Keratinocyte (primary cell): ENCODE results near the gene LSM14A. TPM values are rescaled to one million over a fixed set of nuclear protein-coding genes. Genes with fewer than 3 reads are reported as not detected.

Source experiments
- DNase-seq: peaks from one replicate; pipeline ENCODE4 v3.0.0-alpha.2; 2011; ENCODE audit warnings: low read depth, missing footprints, low spot score
- FAIRE-seq: peaks from 2 replicates; lab custom pipeline; 2011; peaks lifted over from hg19 to GRCh38; lab: Jason Lieb, UNC
- H2AFZ ChIP-seq: 2 replicates; pipeline ENCODE4 v1.6.0; 2012; ENCODE audit warnings: low read length, control low read depth, inconsistent platforms; ENCODE audit not compliant: control insufficient read depth
- H3K27ac ChIP-seq: 2 replicates; pipeline ENCODE4 v1.5.1; 2011; ENCODE audit warnings: low read length; ENCODE audit not compliant: control insufficient read depth, insufficient read depth
- H3K27me3 ChIP-seq: 3 replicates; pipeline ENCODE4 v1.6.0; 2011; ENCODE audit warnings: low read length; ENCODE audit not compliant: control insufficient read depth, insufficient read depth; ENCODE audit errors: extremely low read depth
- H3K36me3 ChIP-seq, 2 experiments: 2 replicates in 1 of 2; 3 replicates in 1 of 2; pipeline ENCODE4 v1.5.1; 2011; ENCODE audit warnings: low read length in 2 of 2, mild to moderate bottlenecking in 1 of 2; ENCODE audit not compliant: control insufficient read depth in 2 of 2, insufficient read depth in 2 of 2; ENCODE audit errors: extremely low read depth in 1 of 2
- H3K4me1 ChIP-seq: 3 replicates; pipeline ENCODE4 v1.5.1; 2011; ENCODE audit warnings: low read length; ENCODE audit not compliant: control insufficient read depth, insufficient read depth; ENCODE audit errors: extremely low read depth
- H3K4me2 ChIP-seq: 3 replicates; pipeline ENCODE4 v1.6.0; 2011; ENCODE audit warnings: low read depth, low read length; ENCODE audit not compliant: control insufficient read depth, insufficient read depth; ENCODE audit errors: extremely low read depth
- H3K4me3 ChIP-seq, 3 experiments: fragments of 200-600 bp in 1 of 3; sonication (generic) in 1 of 3; 2 replicates in 2 of 3; 3 replicates in 1 of 3; pipeline ENCODE4 v1.5.1; 2011 to 2016; ENCODE audit warnings: low read length in 3 of 3, mild to moderate bottlenecking in 3 of 3, control low read depth in 2 of 3, inconsistent platforms in 1 of 3, low read depth in 1 of 3, mixed read lengths in 1 of 3, mixed run types in 1 of 3, moderate library complexity in 1 of 3; ENCODE audit not compliant: control insufficient read depth in 2 of 3, insufficient read depth in 2 of 3; ENCODE audit errors: extremely low read depth in 1 of 3
- H3K79me2 ChIP-seq: 2 replicates; pipeline ENCODE4 v1.6.0; 2012; ENCODE audit warnings: low read length; ENCODE audit not compliant: control insufficient read depth, insufficient read depth
- H3K9ac ChIP-seq: 3 replicates; pipeline ENCODE4 v1.6.0; 2011; ENCODE audit warnings: low read length; ENCODE audit not compliant: control insufficient read depth, insufficient read depth; ENCODE audit errors: extremely low read depth
- H3K9me1 ChIP-seq: 3 replicates; pipeline ENCODE4 v1.6.0; 2011; ENCODE audit warnings: low read length; ENCODE audit not compliant: control insufficient read depth, insufficient read depth; ENCODE audit errors: extremely low read depth
- H3K9me3 ChIP-seq: 2 replicates; pipeline ENCODE4 v1.5.1; 2012; ENCODE audit warnings: low read depth, low read length; ENCODE audit not compliant: control insufficient read depth
- H4K20me1 ChIP-seq: 3 replicates; pipeline ENCODE4 v1.6.0; 2011; ENCODE audit warnings: low read length; ENCODE audit not compliant: control insufficient read depth, insufficient read depth; ENCODE audit errors: extremely low read depth
- EZH2 ChIP-seq: IDR thresholded peaks from one replicate; pipeline ENCODE4 v1.6.1; 2012; ENCODE audit warnings: inconsistent platforms, mild to moderate bottlenecking, low read length, moderate library complexity
- dilution Hi-C: fragments of 300-500 bp; cut with MboI; formaldehyde crosslinking; loops from one replicate; pipeline ENCODE4 v1.7.0; 2020; ENCODE audit warnings: low sequenced_read_pairs; ENCODE audit not compliant: extremely low pct_ligation_motif_present
- polyA plus RNA-seq, 5 experiments: library from polyadenylated mRNA; depleted of rRNA in 3 of 5; stranded (reverse) in 3 of 5; stranded (forward) in 1 of 5; unstranded in 1 of 5; fragments of >200 nt; gene quantifications; 1 replicate in 1 of 5; 2 replicates in 3 of 5; 3 replicates in 1 of 5; pipeline versions ENCODE4 v1.2.1 to v1.2.3, GENCODE V29; 2011 to 2012; ENCODE audit warnings: missing spikeins in 2 of 5, low read depth in 1 of 5, low replicate concordance in 1 of 5
- TF ChIP-seq, protein P1 (sequence below), 3 experiments: IDR thresholded peaks in 1 of 3; conservative IDR thresholded peaks in 1 of 3; optimal IDR thresholded peaks in 1 of 3; 2 replicates in 2 of 3; 3 replicates in 1 of 3; pipeline versions ENCODE3 to v1.5.1; 2011; ENCODE audit warnings: low read length in 3 of 3, mild to moderate bottlenecking in 3 of 3, moderate library complexity in 2 of 3, control low read depth in 1 of 3, inconsistent platforms in 1 of 3; ENCODE audit not compliant: insufficient read depth in 2 of 3; ENCODE audit errors: extremely low read depth in 1 of 3

Gene LSM14A
- polyA plus RNA-seq, 1 donor (not counting 4 experiments of a cell fraction or from before 2014, with no cell fraction given): 103 TPM

DNA sequence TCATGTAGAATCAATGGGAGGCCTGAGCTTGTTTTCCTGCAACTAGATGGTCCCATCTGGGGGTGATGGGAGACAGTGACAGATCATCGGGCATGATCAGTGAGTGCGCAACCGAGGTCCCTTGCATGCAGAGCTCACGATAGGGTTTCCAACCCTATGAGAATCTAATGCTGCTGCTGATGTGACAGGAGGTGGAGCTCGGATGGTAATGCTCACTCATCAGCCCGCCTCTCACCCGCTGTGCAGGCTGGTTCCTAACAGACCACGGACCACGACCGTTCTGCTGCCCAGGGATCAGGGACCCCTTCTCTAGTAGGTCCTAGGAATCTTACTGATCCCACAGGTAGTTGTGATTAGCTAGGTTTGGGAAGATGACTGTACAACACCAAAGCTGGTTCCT is 58.5 kb downstream of the LSM14A start:
- no peak for DNase-seq
- dilution Hi-C loops: no loop called here
- no peak overlapping the region for H3K4me2 ChIP-seq
- H3K36me3 ChIP-seq: peaks cover 9 to 25% of the 10 kb centered on the region in 2 experiments
- H3K27ac ChIP-seq: no peak overlapping the region
- no peak overlapping the region for H3K4me3 ChIP-seq
- H3K79me2 ChIP-seq: no peaks in the 10 kb centered on the region
- H3K9me1 ChIP-seq: peaks cover 6% of the 10 kb centered on the region
- FAIRE-seq: no peak
- H3K9ac ChIP-seq: no peak overlapping the region
- H3K27me3 ChIP-seq: no peaks in the 10 kb centered on the region
- H3K9me3 ChIP-seq: no peaks in the 10 kb centered on the region
- peaks cover 10% of the 10 kb centered on the region for H4K20me1 ChIP-seq
- no peak for TF ChIP-seq EZH2
- TF ChIP-seq, protein P1, sequence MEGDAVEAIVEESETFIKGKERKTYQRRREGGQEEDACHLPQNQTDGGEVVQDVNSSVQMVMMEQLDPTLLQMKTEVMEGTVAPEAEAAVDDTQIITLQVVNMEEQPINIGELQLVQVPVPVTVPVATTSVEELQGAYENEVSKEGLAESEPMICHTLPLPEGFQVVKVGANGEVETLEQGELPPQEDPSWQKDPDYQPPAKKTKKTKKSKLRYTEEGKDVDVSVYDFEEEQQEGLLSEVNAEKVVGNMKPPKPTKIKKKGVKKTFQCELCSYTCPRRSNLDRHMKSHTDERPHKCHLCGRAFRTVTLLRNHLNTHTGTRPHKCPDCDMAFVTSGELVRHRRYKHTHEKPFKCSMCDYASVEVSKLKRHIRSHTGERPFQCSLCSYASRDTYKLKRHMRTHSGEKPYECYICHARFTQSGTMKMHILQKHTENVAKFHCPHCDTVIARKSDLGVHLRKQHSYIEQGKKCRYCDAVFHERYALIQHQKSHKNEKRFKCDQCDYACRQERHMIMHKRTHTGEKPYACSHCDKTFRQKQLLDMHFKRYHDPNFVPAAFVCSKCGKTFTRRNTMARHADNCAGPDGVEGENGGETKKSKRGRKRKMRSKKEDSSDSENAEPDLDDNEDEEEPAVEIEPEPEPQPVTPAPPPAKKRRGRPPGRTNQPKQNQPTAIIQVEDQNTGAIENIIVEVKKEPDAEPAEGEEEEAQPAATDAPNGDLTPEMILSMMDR (optimal IDR thresholded peaks at IDR 0.05 in 1 of 3, IDR thresholded peaks at IDR 0.05 in 1 of 3, conservative IDR thresholded peaks at IDR 0.05 in 1 of 3; ENCODE audit: extremely low read depth in 1 of 3, insufficient read depth in 2 of 3, low read length in 3 of 3): no peak
- peaks cover 20% of the 10 kb centered on the region for H3K4me1 ChIP-seq
- no peak overlapping the region for H2AFZ ChIP-seq

DNA sequence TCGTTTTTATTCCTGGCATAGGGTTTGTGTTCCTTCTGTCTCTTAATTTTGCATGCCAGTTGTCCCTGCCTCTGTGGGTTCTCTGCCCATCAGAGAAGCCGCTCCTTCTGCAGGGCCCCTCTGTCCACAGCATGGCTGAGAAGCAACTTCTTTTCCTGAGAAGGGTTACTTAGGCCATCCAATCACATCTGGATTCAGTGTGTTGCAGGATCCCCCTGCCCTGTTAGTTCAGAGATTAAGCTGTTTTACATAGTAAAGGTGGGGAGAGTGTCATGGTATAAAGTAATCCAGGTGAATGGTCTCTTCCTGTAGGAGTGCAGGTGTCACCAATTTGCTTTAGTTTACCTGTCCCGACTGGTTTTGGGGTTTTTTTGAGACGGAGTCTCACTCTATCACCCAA is 59.1 kb downstream of the LSM14A start:
- no peak for TF ChIP-seq EZH2
- TF ChIP-seq, protein P1 (optimal IDR thresholded peaks at IDR 0.05 in 1 of 3, IDR thresholded peaks at IDR 0.05 in 1 of 3, conservative IDR thresholded peaks at IDR 0.05 in 1 of 3; ENCODE audit: extremely low read depth in 1 of 3, insufficient read depth in 2 of 3, low read length in 3 of 3): no peak
- dilution Hi-C loops: no loop called here
- no peak for FAIRE-seq
- DNase-seq: no peak
- Histone ChIP-seq H3K9me3 (no peaks in the 10 kb centered on the region), H3K9me1 (peaks cover 6% of the 10 kb centered on the region), H3K36me3 (peaks cover 7 to 24% of the 10 kb centered on the region in 2 experiments), H3K9ac (no peak overlapping the region), H3K4me2 (no peak overlapping the region), H2AFZ (no peak overlapping the region), H3K4me3 (no peak overlapping the region), H3K79me2 (no peaks in the 10 kb centered on the region), H4K20me1 (peaks cover 10% of the 10 kb centered on the region), H3K4me1 (peaks cover 20% of the 10 kb centered on the region), H3K27me3 (no peaks in the 10 kb centered on the region), H3K27ac (no peak overlapping the region)
